Spleen (tissue), 7 donors: ENCODE measurements around the gene HMCN1.

Source experiments
- POLR2AphosphoS5 ChIP-seq, 3 donors: sonication (generic); formaldehyde crosslinking; IDR thresholded peaks; one replicate each; pipeline ENCODE4 v1.5.1; 2017; ENCODE audit warnings: antibody characterized with exemption in 3 of 3
- TF ChIP-seq, protein P1 (sequence below), 11 experiments: fragments of 200-600 bp in 7 of 11; fragments of 450-650 bp in 4 of 11; sonication (generic) in 4 of 11; IDR thresholded peaks in 8 of 11; conservative IDR thresholded peaks in 3 of 11; 1 replicate in 7 of 11; 2 replicates in 4 of 11; pipeline versions ENCODE4 v1.4.0 to v1.8.0; 2016 to 2021; ENCODE audit warnings: antibody characterized with exemption in 11 of 11, inconsistent platforms in 4 of 11, mild to moderate bottlenecking in 1 of 11
- donor health status: DM: no; HTN: no; CAD: no; lungs with moderate emphysema.
- donor health status: DM: no; HTN: no; CAD: no.
- donor health status: DM: no; HTN: no; CAD: no.

DNA sequence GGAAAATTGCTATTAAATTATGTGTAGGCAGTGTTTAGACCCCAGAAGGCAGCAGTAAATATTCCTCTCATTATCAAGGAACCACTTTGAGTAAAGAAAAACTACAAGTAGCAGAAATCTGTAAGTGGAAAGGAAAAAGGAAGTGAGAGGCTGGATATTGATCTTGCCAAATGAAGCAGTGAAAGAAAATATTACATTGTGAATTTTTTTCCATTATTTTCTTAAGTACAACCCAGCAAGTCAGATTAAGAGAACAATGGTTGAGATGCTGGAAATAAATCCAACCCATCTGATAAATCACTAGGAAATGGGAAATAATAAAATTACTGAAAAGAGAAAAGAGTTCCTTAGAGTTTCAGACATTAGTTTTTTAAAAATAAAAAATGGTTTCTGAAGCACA, 106.7 kb downstream of the HMCN1 start:
- TF ChIP-seq, protein P1, sequence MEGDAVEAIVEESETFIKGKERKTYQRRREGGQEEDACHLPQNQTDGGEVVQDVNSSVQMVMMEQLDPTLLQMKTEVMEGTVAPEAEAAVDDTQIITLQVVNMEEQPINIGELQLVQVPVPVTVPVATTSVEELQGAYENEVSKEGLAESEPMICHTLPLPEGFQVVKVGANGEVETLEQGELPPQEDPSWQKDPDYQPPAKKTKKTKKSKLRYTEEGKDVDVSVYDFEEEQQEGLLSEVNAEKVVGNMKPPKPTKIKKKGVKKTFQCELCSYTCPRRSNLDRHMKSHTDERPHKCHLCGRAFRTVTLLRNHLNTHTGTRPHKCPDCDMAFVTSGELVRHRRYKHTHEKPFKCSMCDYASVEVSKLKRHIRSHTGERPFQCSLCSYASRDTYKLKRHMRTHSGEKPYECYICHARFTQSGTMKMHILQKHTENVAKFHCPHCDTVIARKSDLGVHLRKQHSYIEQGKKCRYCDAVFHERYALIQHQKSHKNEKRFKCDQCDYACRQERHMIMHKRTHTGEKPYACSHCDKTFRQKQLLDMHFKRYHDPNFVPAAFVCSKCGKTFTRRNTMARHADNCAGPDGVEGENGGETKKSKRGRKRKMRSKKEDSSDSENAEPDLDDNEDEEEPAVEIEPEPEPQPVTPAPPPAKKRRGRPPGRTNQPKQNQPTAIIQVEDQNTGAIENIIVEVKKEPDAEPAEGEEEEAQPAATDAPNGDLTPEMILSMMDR (IDR thresholded peaks at IDR 0.05 in 8 of 11, conservative IDR thresholded peaks at IDR 0.05 in 3 of 11) = no peak
- TF ChIP-seq POLR2AphosphoS5 (IDR thresholded peaks at IDR 0.05) = no peak
